ENCODE measurements around the gene HSD17B11.

Gene HSD17B11

GRCh38 chr4:87286970-87287369 is 104.0 kb downstream of the HSD17B11 start:
- no peaks in the 10 kb centered on the region for H3K36me3 ChIP-seq
- no peak overlapping the region for H3K27ac ChIP-seq
- no peaks in the 10 kb centered on the region for H3K27me3 ChIP-seq (ENCODE audit: insufficient read depth, low read depth, severe bottlenecking)
- no peak for DNase-seq
- TF ChIP-seq, protein P1, sequence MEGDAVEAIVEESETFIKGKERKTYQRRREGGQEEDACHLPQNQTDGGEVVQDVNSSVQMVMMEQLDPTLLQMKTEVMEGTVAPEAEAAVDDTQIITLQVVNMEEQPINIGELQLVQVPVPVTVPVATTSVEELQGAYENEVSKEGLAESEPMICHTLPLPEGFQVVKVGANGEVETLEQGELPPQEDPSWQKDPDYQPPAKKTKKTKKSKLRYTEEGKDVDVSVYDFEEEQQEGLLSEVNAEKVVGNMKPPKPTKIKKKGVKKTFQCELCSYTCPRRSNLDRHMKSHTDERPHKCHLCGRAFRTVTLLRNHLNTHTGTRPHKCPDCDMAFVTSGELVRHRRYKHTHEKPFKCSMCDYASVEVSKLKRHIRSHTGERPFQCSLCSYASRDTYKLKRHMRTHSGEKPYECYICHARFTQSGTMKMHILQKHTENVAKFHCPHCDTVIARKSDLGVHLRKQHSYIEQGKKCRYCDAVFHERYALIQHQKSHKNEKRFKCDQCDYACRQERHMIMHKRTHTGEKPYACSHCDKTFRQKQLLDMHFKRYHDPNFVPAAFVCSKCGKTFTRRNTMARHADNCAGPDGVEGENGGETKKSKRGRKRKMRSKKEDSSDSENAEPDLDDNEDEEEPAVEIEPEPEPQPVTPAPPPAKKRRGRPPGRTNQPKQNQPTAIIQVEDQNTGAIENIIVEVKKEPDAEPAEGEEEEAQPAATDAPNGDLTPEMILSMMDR (IDR thresholded peaks at IDR 0.05; ENCODE audit: low read depth, low read length), result no peak
- no peak overlapping the region for H3K4me3 ChIP-seq (ENCODE audit: low read depth, low read length)
- H3K9me3 ChIP-seq (ENCODE audit: severe bottlenecking), result peaks cover 14% of the 10 kb centered on the region
